ENCODE results near the gene LGALS14.

LGALS14 gene

DNA sequence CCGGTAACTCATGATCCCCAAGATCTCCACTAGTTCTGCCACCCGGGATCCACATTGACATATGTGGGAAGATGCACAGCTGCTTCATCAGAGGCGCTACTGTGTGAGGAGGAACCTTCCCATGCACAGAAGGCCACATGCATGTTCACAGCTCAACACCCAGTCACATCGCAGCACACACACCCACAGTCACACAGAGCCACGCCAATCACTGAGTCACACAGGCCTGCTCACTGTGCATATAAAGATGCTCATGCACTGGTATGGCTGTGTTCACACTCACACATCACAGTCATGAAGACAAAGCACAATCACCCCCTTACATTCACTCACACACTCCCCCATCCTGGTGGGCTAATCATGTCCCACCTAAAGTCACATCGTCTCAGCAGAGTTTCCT is 23.8 kb downstream of the LGALS14 start:
- no peaks in the 10 kb centered on the region for H3K79me1 ChIP-seq (replicated peaks; ENCODE audit: low read length, poor library complexity, severe bottlenecking)
- no peak overlapping the region for H2AK5ac ChIP-seq (ENCODE audit: low read length, severe bottlenecking)
- no peak overlapping the region for H4K91ac ChIP-seq (ENCODE audit: low read length)
- no peak overlapping the region for H2BK12ac ChIP-seq (ENCODE audit: low read length in 2 of 2)
- no peak overlapping the region for H2BK5ac ChIP-seq (ENCODE audit: low read depth, low read length, poor library complexity, severe bottlenecking)
- peaks cover 3 to 12% of the 10 kb centered on the region in 2 experiments for H3K27me3 ChIP-seq (ENCODE audit: control insufficient read depth in 1 of 2, insufficient read depth in 1 of 2, low read length in 2 of 2)
- H3K14ac ChIP-seq (ENCODE audit: low read length in 2 of 2): no peak overlapping the region
- no peak overlapping the region for H3K4ac ChIP-seq (ENCODE audit: low read depth in 1 of 2, low read length in 2 of 2)
- no peak overlapping the region for H3K27ac ChIP-seq (ENCODE audit: low read length, poor library complexity, severe bottlenecking)
- H3K18ac ChIP-seq (ENCODE audit: low read depth in 1 of 2, low read length in 2 of 2): no peak overlapping the region
- H3K9ac ChIP-seq (ENCODE audit: low read length): no peak overlapping the region
- no peaks in the 10 kb centered on the region for H3K4me1 ChIP-seq (ENCODE audit: control insufficient read depth, insufficient read depth, low read depth, low read length)
- no peaks in the 10 kb centered on the region for H3K9me3 ChIP-seq (ENCODE audit: control insufficient read depth, low read length)
- H4K8ac ChIP-seq (ENCODE audit: low read length): no peak overlapping the region
- H3K23ac ChIP-seq (ENCODE audit: low read length in 2 of 2): no peak overlapping the region
- no peak overlapping the region for H2BK15ac ChIP-seq (ENCODE audit: low read depth, poor library complexity, severe bottlenecking)
- WGBS: 89% methylated on average over 6 of the region's 6 CpGs
- no peak for DNase-seq
- no peak overlapping the region for H2AFZ ChIP-seq (ENCODE audit: low read depth, low read length)
- H2BK120ac ChIP-seq (ENCODE audit: low read depth, low read length): no peak overlapping the region
- no peaks in the 10 kb centered on the region for H3K36me3 ChIP-seq (ENCODE audit: control insufficient read depth in 1 of 2, insufficient read depth in 2 of 2, low read depth in 1 of 2, low read length in 2 of 2)
- no peak overlapping the region for H3K4me2 ChIP-seq (ENCODE audit: low read length, poor library complexity, severe bottlenecking)
- H3K4me3 ChIP-seq (ENCODE audit: insufficient read depth in 1 of 2, low read depth in 1 of 2, low read length in 2 of 2): no peak overlapping the region

DNA sequence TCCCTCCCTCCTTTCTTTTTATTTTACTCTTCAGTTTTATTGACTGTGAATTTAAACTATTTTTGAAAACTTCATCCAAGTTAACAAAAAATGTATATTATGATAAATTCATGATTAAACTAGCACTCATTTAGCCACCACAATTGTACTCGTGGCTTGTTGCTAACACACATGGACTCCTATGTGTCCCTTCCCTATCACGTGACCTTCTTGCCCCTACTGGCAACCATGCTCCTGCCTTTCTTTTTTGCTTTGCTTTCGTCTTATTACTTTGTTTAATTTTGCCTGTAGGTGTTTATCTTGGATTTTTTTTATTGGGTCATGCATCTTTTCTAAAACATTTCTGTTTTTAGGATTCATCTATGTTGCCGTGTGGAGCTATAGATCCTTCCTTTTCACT is 25.3 kb downstream of the LGALS14 start:
- no peaks in the 10 kb centered on the region for H3K4me1 ChIP-seq (ENCODE audit: control insufficient read depth, insufficient read depth, low read depth, low read length)
- 62% methylated on average over 2 of the region's 4 CpGs for WGBS

GRCh38 chr19:39731685-39732084 is 27.4 kb downstream of the LGALS14 start:
- no peak for DNase-seq
- no peaks in the 10 kb centered on the region for H3K36me3 ChIP-seq (ENCODE audit: control insufficient read depth in 1 of 2, insufficient read depth in 2 of 2, low read depth in 1 of 2, low read length in 2 of 2)
- no peak overlapping the region for H3K4ac ChIP-seq (ENCODE audit: low read depth in 1 of 2, low read length in 2 of 2)
- no peaks in the 10 kb centered on the region for H3K4me1 ChIP-seq (ENCODE audit: control insufficient read depth, insufficient read depth, low read depth, low read length)
- H2BK5ac ChIP-seq (ENCODE audit: low read depth, low read length, poor library complexity, severe bottlenecking): no peak overlapping the region
- no peaks in the 10 kb centered on the region for H3K9me3 ChIP-seq (ENCODE audit: control insufficient read depth, low read length)
- H3K27ac ChIP-seq (ENCODE audit: low read length, poor library complexity, severe bottlenecking): no peak overlapping the region
- no peak overlapping the region for H2AFZ ChIP-seq (ENCODE audit: low read depth, low read length)
- no peak overlapping the region for H2AK5ac ChIP-seq (ENCODE audit: low read length, severe bottlenecking)
- no peak overlapping the region for H4K91ac ChIP-seq (ENCODE audit: low read length)
- WGBS: 80% methylated on average over 1 of the region's 1 CpG
- H3K4me2 ChIP-seq (ENCODE audit: low read length, poor library complexity, severe bottlenecking): no peak overlapping the region
- no peak overlapping the region for H3K18ac ChIP-seq (ENCODE audit: low read depth in 1 of 2, low read length in 2 of 2)
- H2BK15ac ChIP-seq (ENCODE audit: low read depth, poor library complexity, severe bottlenecking): no peak overlapping the region
- H3K9ac ChIP-seq (ENCODE audit: low read length): no peak overlapping the region
- H3K14ac ChIP-seq (ENCODE audit: low read length in 2 of 2): no peak overlapping the region
- no peak overlapping the region for H2BK120ac ChIP-seq (ENCODE audit: low read depth, low read length)
- no peak overlapping the region for H3K4me3 ChIP-seq (ENCODE audit: insufficient read depth in 1 of 2, low read depth in 1 of 2, low read length in 2 of 2)
- H3K27me3 ChIP-seq (ENCODE audit: control insufficient read depth in 1 of 2, insufficient read depth in 1 of 2, low read length in 2 of 2): peaks cover 3 to 5% of the 10 kb centered on the region in 2 experiments
- no peaks in the 10 kb centered on the region for H3K79me1 ChIP-seq (replicated peaks; ENCODE audit: low read length, poor library complexity, severe bottlenecking)
- no peak overlapping the region for H2BK12ac ChIP-seq (ENCODE audit: low read length in 2 of 2)
- no peak overlapping the region for H3K23ac ChIP-seq (ENCODE audit: low read length in 2 of 2)
- no peak overlapping the region for H4K8ac ChIP-seq (ENCODE audit: low read length)

More for the DNA sequence above, 25.3 kb downstream of the LGALS14 start:
- H3K9me3 ChIP-seq (ENCODE audit: control insufficient read depth, low read length): no peaks in the 10 kb centered on the region
- H3K23ac ChIP-seq (ENCODE audit: low read length in 2 of 2): no peak overlapping the region
- H3K4me3 ChIP-seq (ENCODE audit: insufficient read depth in 1 of 2, low read depth in 1 of 2, low read length in 2 of 2): no peak overlapping the region
- H3K36me3 ChIP-seq (ENCODE audit: control insufficient read depth in 1 of 2, insufficient read depth in 2 of 2, low read depth in 1 of 2, low read length in 2 of 2): no peaks in the 10 kb centered on the region
- no peak overlapping the region for H2AK5ac ChIP-seq (ENCODE audit: low read length, severe bottlenecking)
- no peak overlapping the region for H2BK12ac ChIP-seq (ENCODE audit: low read length in 2 of 2)
- H4K91ac ChIP-seq (ENCODE audit: low read length): no peak overlapping the region
- H4K8ac ChIP-seq (ENCODE audit: low read length): no peak overlapping the region
- H2BK120ac ChIP-seq (ENCODE audit: low read depth, low read length): no peak overlapping the region
- H2BK15ac ChIP-seq (ENCODE audit: low read depth, poor library complexity, severe bottlenecking): no peak overlapping the region
- H3K4me2 ChIP-seq (ENCODE audit: low read length, poor library complexity, severe bottlenecking): no peak overlapping the region
- H3K27ac ChIP-seq (ENCODE audit: low read length, poor library complexity, severe bottlenecking): no peak overlapping the region
- H2AFZ ChIP-seq (ENCODE audit: low read depth, low read length): no peak overlapping the region
- H3K18ac ChIP-seq (ENCODE audit: low read depth in 1 of 2, low read length in 2 of 2): no peak overlapping the region
- H3K4ac ChIP-seq (ENCODE audit: low read depth in 1 of 2, low read length in 2 of 2): no peak overlapping the region
- DNase-seq: no peak
- H3K14ac ChIP-seq (ENCODE audit: low read length in 2 of 2): no peak overlapping the region
- H3K27me3 ChIP-seq (ENCODE audit: control insufficient read depth in 1 of 2, insufficient read depth in 1 of 2, low read length in 2 of 2): peaks cover 3 to 12% of the 10 kb centered on the region in 2 experiments
- H3K9ac ChIP-seq (ENCODE audit: low read length): no peak overlapping the region
- H2BK5ac ChIP-seq (ENCODE audit: low read depth, low read length, poor library complexity, severe bottlenecking): no peak overlapping the region
- H3K79me1 ChIP-seq (replicated peaks; ENCODE audit: low read length, poor library complexity, severe bottlenecking): no peaks in the 10 kb centered on the region

- Histone ChIP-seq H3K4me2 (ENCODE audit: low read length, poor library complexity, severe bottlenecking) (no peak overlapping the region), H3K14ac (ENCODE audit: low read length in 2 of 2) (no peak overlapping the region), H3K23ac (ENCODE audit: low read length in 2 of 2) (no peak overlapping the region), H3K9me3 (ENCODE audit: control insufficient read depth, low read length) (no peaks in the 10 kb centered on the region), H4K91ac (ENCODE audit: low read length) (no peak overlapping the region), H3K4ac (ENCODE audit: low read depth in 1 of 2, low read length in 2 of 2) (no peak overlapping the region), H3K4me1 (ENCODE audit: control insufficient read depth, insufficient read depth, low read depth, low read length) (no peaks in the 10 kb centered on the region), H3K79me1 (replicated peaks; ENCODE audit: low read length, poor library complexity, severe bottlenecking) (no peaks in the 10 kb centered on the region), H4K8ac (ENCODE audit: low read length) (no peak overlapping the region), H2BK5ac (ENCODE audit: low read depth, low read length, poor library complexity, severe bottlenecking) (no peak overlapping the region), H2AK5ac (ENCODE audit: low read length, severe bottlenecking) (no peak overlapping the region), H3K9ac (ENCODE audit: low read length) (no peak overlapping the region), H2BK120ac (ENCODE audit: low read depth, low read length) (no peak overlapping the region), H2BK12ac (ENCODE audit: low read length in 2 of 2) (no peak overlapping the region), H2BK15ac (ENCODE audit: low read depth, poor library complexity, severe bottlenecking) (no peak overlapping the region), H2AFZ (ENCODE audit: low read depth, low read length) (no peak overlapping the region), H3K4me3 (ENCODE audit: insufficient read depth in 1 of 2, low read depth in 1 of 2, low read length in 2 of 2) (no peak overlapping the region), H3K36me3 (ENCODE audit: control insufficient read depth in 1 of 2, insufficient read depth in 2 of 2, low read depth in 1 of 2, low read length in 2 of 2) (no peaks in the 10 kb centered on the region), H3K27me3 (ENCODE audit: control insufficient read depth in 1 of 2, insufficient read depth in 1 of 2, low read length in 2 of 2) (peaks cover 7 to 19% of the 10 kb centered on the region in 2 experiments), H3K18ac (ENCODE audit: low read depth in 1 of 2, low read length in 2 of 2) (no peak overlapping the region), H3K27ac (ENCODE audit: low read length, poor library complexity, severe bottlenecking) (no peak overlapping the region)
- 68% methylated on average over 2 of the region's 2 CpGs for WGBS
- no peak for DNase-seq
Observed at GRCh38 chr19:39733841-39734240, 29.6 kb downstream of the LGALS14 start.

All from mesenchymal stem cell (in vitro differentiated cells and primary cell).